ENCODE measurements around the gene TBXA2R.
"Not testable (repeated sequence)": the region's sequence is repeated elsewhere in the genome, so short reads cannot be mapped to it uniquely, and the experiment has no call there.

TBXA2R gene

GRCh38 chr19:3638208-3639193 is 31.8 kb upstream of the TBXA2R start:
- DNase-seq = no peak

- DNase-seq = no peak
Observed at GRCh38 chr19:3637621-3638020, 30.9 kb upstream of the TBXA2R start.

- DNase-seq = no peak
Observed at GRCh38 chr19:3636962-3637361, 30.3 kb upstream of the TBXA2R start.

- no peak for DNase-seq
Observed at GRCh38 chr19:3636506-3636905, 29.8 kb upstream of the TBXA2R start.

- no peak for DNase-seq
Observed at GRCh38 chr19:3634496-3635045, 27.9 kb upstream of the TBXA2R start.

GRCh38 chr19:3633559-3633988 is 26.9 kb upstream of the TBXA2R start:
- DNase-seq = no peak

GRCh38 chr19:3632739-3633558 is 26.3 kb upstream of the TBXA2R start:
- DNase-seq = no peak

- no peak for DNase-seq
Observed at GRCh38 chr19:3632098-3632497, 25.4 kb upstream of the TBXA2R start.

GRCh38 chr19:3631053-3631861 is 24.6 kb upstream of the TBXA2R start:
- no peak for DNase-seq

GRCh38 chr19:3628766-3629165 is 22.1 kb upstream of the TBXA2R start:
- DNase-seq = not testable (repeated sequence)

GRCh38 chr19:3627351-3627723 is 20.7 kb upstream of the TBXA2R start:
- DNase-seq = no peak

GRCh38 chr19:3626473-3627350 is 20.0 kb upstream of the TBXA2R start, which contains the start of gene CACTIN:
Gene CACTIN, minus strand, starts transcription at chr19:3626790. Its CDS starts 28 bp downstream, at chr19:3626762.
- peak; percentile 90 for DNase-seq

GRCh38 chr19:3625996-3626472 is 19.4 kb upstream of the TBXA2R start:
- no peak for DNase-seq

- no peak for DNase-seq
Observed at GRCh38 chr19:3623716-3624115, 17.0 kb upstream of the TBXA2R start.

GRCh38 chr19:3622224-3622623 is 15.5 kb upstream of the TBXA2R start:
- no peak for DNase-seq

- DNase-seq = no peak
Observed at GRCh38 chr19:3621689-3622088, 15.0 kb upstream of the TBXA2R start.

GRCh38 chr19:3620817-3621547 is 14.3 kb upstream of the TBXA2R start:
- no peak for DNase-seq

- no peak for DNase-seq
Observed at GRCh38 chr19:3620145-3620816, 13.6 kb upstream of the TBXA2R start.

GRCh38 chr19:3619631-3620012 is 12.9 kb upstream of the TBXA2R start:
- no peak for DNase-seq
